ENCODE measurements around the gene PCSK6. TPM values are rescaled to one million over a fixed set of nuclear protein-coding genes. Genes with fewer than 3 reads are reported as not detected.

PCSK6 gene
- total RNA-seq, 4 donors from 2014 or later: 12.8 to 23.2 (median 18.4) TPM

DNA sequence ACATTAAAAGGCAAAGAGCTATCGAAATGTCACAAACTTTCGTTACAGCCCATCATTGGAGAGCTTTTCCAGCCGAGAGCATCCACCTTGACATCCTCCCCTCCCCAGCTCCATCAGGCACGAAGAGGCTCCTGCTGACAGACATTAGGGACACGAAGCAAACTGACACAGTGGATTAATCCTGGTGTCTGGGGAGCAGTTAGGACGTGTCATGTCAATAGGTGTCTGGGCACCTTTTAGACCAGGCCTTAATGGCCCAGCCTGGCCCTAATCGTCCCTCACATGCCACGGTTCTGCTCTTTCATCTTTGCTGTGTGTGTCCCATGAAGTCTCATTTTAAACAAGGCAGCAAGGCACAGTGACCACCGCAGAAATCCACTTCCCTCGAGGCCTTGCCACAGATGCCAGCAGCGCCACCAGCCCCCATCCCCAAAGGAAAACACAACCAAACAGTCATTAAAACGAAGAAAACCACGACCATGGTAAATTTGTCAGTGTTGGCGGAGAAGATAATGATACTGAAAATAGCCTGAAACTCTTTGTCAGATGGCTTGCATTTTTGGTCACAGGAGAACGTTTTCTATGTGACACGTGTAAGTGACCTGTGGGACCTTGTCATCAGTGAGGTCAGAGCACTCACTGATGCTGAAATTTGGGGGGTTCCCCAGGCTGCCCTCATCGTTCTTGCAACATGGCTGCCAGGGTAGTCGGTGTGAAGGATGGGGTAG lies 16.3 kb upstream of the PCSK6 start:
- TF ChIP-seq, protein P1, sequence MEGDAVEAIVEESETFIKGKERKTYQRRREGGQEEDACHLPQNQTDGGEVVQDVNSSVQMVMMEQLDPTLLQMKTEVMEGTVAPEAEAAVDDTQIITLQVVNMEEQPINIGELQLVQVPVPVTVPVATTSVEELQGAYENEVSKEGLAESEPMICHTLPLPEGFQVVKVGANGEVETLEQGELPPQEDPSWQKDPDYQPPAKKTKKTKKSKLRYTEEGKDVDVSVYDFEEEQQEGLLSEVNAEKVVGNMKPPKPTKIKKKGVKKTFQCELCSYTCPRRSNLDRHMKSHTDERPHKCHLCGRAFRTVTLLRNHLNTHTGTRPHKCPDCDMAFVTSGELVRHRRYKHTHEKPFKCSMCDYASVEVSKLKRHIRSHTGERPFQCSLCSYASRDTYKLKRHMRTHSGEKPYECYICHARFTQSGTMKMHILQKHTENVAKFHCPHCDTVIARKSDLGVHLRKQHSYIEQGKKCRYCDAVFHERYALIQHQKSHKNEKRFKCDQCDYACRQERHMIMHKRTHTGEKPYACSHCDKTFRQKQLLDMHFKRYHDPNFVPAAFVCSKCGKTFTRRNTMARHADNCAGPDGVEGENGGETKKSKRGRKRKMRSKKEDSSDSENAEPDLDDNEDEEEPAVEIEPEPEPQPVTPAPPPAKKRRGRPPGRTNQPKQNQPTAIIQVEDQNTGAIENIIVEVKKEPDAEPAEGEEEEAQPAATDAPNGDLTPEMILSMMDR (IDR thresholded peaks at IDR 0.05): no peak
- TF ChIP-seq POLR2AphosphoS5 (IDR thresholded peaks at IDR 0.05) (no peak), EP300 (IDR thresholded peaks at IDR 0.05) (no peak), POLR2A (IDR thresholded peaks at IDR 0.05) (no peak)
- H3K4me1 ChIP-seq: peaks cover 0 to 14% (median 5%) of the 10 kb centered on the region in 3 donors
- WGBS, 2 donors (ENCODE audit: low coverage in 1 of 2): 68 to 71% methylated on average over 7 to 9 of the region's 18 CpGs
- no peak overlapping the region for H3K4me3 ChIP-seq
- H3K36me3 ChIP-seq: no peaks in the 10 kb centered on the region
- no peak overlapping the region for H3K27ac ChIP-seq
- no peak for ATAC-seq
- H3K27me3 ChIP-seq: peaks cover 13% of the 10 kb centered on the region
- H3K9me3 ChIP-seq: no peaks in the 10 kb centered on the region

DNA sequence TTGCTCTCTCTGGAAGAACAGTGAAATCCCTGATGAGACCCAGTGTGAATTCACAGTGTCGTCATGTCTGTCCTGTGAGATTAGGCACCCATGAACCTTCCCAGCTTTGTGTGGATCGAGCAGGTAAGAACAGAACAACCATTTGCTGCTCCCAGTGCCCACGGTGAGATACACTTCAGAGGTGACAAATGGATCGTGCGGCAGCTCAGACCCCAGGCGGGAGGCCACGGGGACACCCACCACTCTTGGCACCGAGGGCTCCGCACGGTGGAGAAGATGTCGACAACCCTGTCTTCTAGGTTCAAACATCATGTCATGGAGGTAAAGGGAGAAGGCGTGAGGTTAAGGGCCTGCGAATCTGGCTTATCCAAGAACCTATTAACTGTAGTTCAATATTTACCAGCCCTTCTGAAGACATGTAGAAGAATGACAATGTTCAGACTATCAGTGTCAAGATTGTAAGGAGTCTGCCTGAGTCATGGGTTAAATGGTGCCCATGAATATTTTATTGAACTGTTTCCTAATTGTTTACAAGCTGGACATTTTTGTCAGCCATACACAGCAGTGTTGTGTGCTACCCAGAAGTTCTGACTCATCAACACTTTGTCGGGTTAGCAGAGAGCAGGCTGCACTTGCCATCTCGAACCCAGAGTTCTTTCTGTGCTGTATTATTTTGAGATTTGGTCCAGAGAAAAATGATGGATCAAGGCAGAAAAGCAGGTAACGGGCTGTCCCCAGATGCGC lies 15.5 kb upstream of the PCSK6 start:
- Histone ChIP-seq H3K9me3 (no peaks in the 10 kb centered on the region), H3K36me3 (no peaks in the 10 kb centered on the region), H3K4me1 (peaks cover 0 to 21% (median 5%) of the 10 kb centered on the region in 3 donors), H3K27me3 (peaks cover 13% of the 10 kb centered on the region), H3K27ac (no peak overlapping the region), H3K4me3 (no peak overlapping the region)
- no peak for ATAC-seq
- TF ChIP-seq POLR2AphosphoS5 (IDR thresholded peaks at IDR 0.05) (no peak), POLR2A (IDR thresholded peaks at IDR 0.05) (no peak), EP300 (IDR thresholded peaks at IDR 0.05) (no peak)
- TF ChIP-seq, protein P1 (IDR thresholded peaks at IDR 0.05): no peak
- 76 to 87% methylated on average over 4 to 11 of the region's 17 CpGs for WGBS, 2 donors (ENCODE audit: low coverage in 1 of 2)

DNA sequence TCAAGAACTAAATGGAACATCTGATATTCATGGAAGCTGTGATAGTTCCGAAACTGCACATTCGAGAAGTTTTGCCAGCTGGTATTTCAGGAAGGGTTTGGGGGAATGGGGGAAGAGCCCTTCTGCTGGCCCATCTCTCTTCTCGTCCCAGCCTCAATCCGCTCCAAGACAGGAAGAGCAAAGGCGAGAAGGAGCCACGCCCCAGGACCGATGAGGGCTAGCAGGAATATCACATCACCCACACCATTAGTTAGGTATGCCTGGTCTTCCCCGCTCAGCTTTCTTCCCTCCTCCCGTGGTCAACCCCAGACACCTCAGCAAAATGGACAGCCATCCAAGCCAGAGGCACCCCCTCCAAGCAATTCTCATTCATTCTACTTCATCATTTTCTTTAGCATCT lies 14.9 kb upstream of the PCSK6 start:
- Histone ChIP-seq H3K4me3 (no peak overlapping the region), H3K9me3 (no peaks in the 10 kb centered on the region), H3K4me1 (peaks cover 0 to 25% (median 5%) of the 10 kb centered on the region in 3 donors), H3K27ac (no peak overlapping the region), H3K27me3 (peaks cover 13% of the 10 kb centered on the region), H3K36me3 (no peaks in the 10 kb centered on the region)
- 74 to 91% methylated on average over 6 to 9 of the region's 9 CpGs for WGBS, 2 donors (ENCODE audit: low coverage in 1 of 2)
- TF ChIP-seq EP300 (IDR thresholded peaks at IDR 0.05) (no peak), POLR2AphosphoS5 (IDR thresholded peaks at IDR 0.05) (no peak), POLR2A (IDR thresholded peaks at IDR 0.05) (no peak)
- TF ChIP-seq, protein P1 (IDR thresholded peaks at IDR 0.05): no peak
- ATAC-seq: no peak

DNA sequence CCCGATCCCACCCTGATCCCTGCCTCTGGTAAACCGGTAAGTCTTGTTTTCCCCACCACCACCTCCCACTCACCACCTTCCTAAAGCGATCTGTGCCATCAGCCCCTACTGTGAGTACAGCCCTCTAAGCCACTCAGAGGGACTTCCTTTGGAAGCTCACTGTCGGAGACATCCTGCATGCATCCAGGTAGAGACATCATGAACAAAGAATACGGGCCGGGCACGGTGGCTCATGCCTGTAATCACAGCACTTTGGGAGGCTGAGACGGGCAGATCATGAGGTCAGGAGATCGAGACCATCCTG lies 13.7 kb upstream of the PCSK6 start:
- H3K4me3 ChIP-seq: no peak overlapping the region
- peaks cover 0 to 25% (median 5%) of the 10 kb centered on the region in 3 donors for H3K4me1 ChIP-seq
- H3K9me3 ChIP-seq: no peaks in the 10 kb centered on the region
- WGBS, 2 donors (ENCODE audit: low coverage in 1 of 2): 100% methylated on average over 4 of the region's 9 CpGs; no CpG with 5 or more reads in 1 of the 2 donors
- H3K27ac ChIP-seq: no peak overlapping the region
- TF ChIP-seq, protein P1 (IDR thresholded peaks at IDR 0.05): no peak
- no peak for TF ChIP-seq EP300 (IDR thresholded peaks at IDR 0.05)
- no peak for TF ChIP-seq POLR2A (IDR thresholded peaks at IDR 0.05)
- TF ChIP-seq POLR2AphosphoS5 (IDR thresholded peaks at IDR 0.05): no peak
- no peaks in the 10 kb centered on the region for H3K36me3 ChIP-seq
- no peak for ATAC-seq
- H3K27me3 ChIP-seq: peaks cover 14% of the 10 kb centered on the region

Data from gastroesophageal sphincter (tissue), 4 donors.